HepG2 (cell line): ENCODE data around the gene OSBPL2. TPM values are rescaled to one million over a fixed set of nuclear protein-coding genes. Genes with fewer than 3 reads are reported as not detected.

Experiments
- BCLAF1 ChIP-seq: fragments of 450-650 bp; IDR thresholded peaks from 2 replicates; pipeline ENCODE4 v1.6.1; 2017; ENCODE audit warnings: mild to moderate bottlenecking
- FOXO1 ChIP-seq: sonication (generic); formaldehyde crosslinking; IDR thresholded peaks from 2 replicates; pipeline ENCODE4 v1.4.0; 2020; ENCODE audit warnings: missing genetic modification reagents
- HHEX ChIP-seq: IDR thresholded peaks from 2 replicates; pipeline ENCODE4 v1.6.1; 2016; ENCODE audit warnings: control low read depth
- IRF1 ChIP-seq: sonication (generic); formaldehyde crosslinking; IDR thresholded peaks from 2 replicates; pipeline ENCODE4 v1.4.0; 2020; ENCODE audit warnings: low read depth, mild to moderate bottlenecking, missing genetic modification reagents
- MLX ChIP-seq: IDR thresholded peaks from 2 replicates; pipeline ENCODE4 v1.6.1; 2016
- POGK ChIP-seq: sonication (generic); formaldehyde crosslinking; conservative IDR thresholded peaks from 2 replicates; pipeline ENCODE4 v1.8.0; 2022; ENCODE audit warnings: mild to moderate bottlenecking, moderate library complexity, missing genetic modification reagents
- RORA ChIP-seq: sonication (generic); formaldehyde crosslinking; IDR thresholded peaks from 2 replicates; pipeline ENCODE4 v1.5.0; 2020; ENCODE audit warnings: mild to moderate bottlenecking, missing genetic modification reagents, moderate library complexity
- SALL1 ChIP-seq: sonication (generic); formaldehyde crosslinking; IDR thresholded peaks from 2 replicates; pipeline ENCODE4 v1.8.0; 2022; ENCODE audit warnings: mild to moderate bottlenecking, missing genetic modification reagents
- ZNF280D ChIP-seq: sonication (generic); formaldehyde crosslinking; IDR thresholded peaks from 2 replicates; pipeline ENCODE4 v1.5.1; 2020; ENCODE audit warnings: mild to moderate bottlenecking, missing genetic modification reagents
- ZNF678 ChIP-seq: sonication (generic); formaldehyde crosslinking; IDR thresholded peaks from 2 replicates; pipeline ENCODE4 v1.4.0; 2020; ENCODE audit warnings: mild to moderate bottlenecking, missing genetic modification reagents
- polyA plus RNA-seq, 8 experiments: library from polyadenylated mRNA; depleted of rRNA in 3 of 8; stranded (reverse) in 7 of 8; unstranded in 1 of 8; fragments of >200 nt; fragmentation: Illumina TruSeq in 4 of 8; extraction: Trizol in 4 of 8; gene quantifications; 2 replicates each; pipeline versions ENCODE4 v1.2.1 to v1.2.3, GENCODE V29; 2011 to 2016; ENCODE audit warnings: low read depth in 4 of 8, missing spikeins in 1 of 8, mixed read lengths in 1 of 8; ENCODE audit not compliant: insufficient read depth in 1 of 8
- total RNA-seq, 5 experiments: library from RNA; depleted of rRNA; stranded (reverse); fragments of >200 nt; fragmentation: Illumina TruSeq; extraction: Trizol; gene quantifications; 2 replicates each; pipeline ENCODE4 v1.2.3, GENCODE V29; 2016; ENCODE audit warnings: low read depth in 1 of 5

OSBPL2 gene
- total and polyA plus RNA-seq, 2 of the 13 experiments (the other 11 are each of a cell fraction or from before 2014, with no cell fraction given): 18.5 to 37.4 TPM

GRCh38 chr20:62302341-62303061, 64.2 kb downstream of the OSBPL2 start, which contains the start of gene ADRM1 (continued):
- TF ChIP-seq IRF1 (no peak), HHEX (CRISPR knock-in tag) (no peak), MLX (CRISPR knock-in tag) (no peak), POGK (peak; percentile 98), ZNF280D (CRISPR knock-in tag) (no peak), BCLAF1 (no peak), FOXO1 (peak; percentile 66), RORA (CRISPR knock-in tag) (no peak), SALL1 (peak; percentile 65), ZNF678 (CRISPR knock-in tag) (no peak)
